Endothelial cell of umbilical vein (primary cell): ENCODE measurements around the gene SLC30A7. TPM values are rescaled to one million over a fixed set of nuclear protein-coding genes. Genes with fewer than 3 reads are reported as not detected.

ENCODE experiments used
- BruUV-seq: library from RNA; stranded (reverse); fragments of 400-500 nt; replicated peaks from 2 replicates; lab custom pipeline; 2021; lab: Mats Ljungman, UMichigan
- CTCF ChIA-PET: fragments of 300-600, 350-600 bp; sonication (Branson Sonifier 250); formaldehyde crosslinking; loops from one replicate; lab custom pipeline; 2021; ENCODE audit warnings: antibody characterized with exemption, inconsistent platforms; lab: Charles Lee
- POLR2A ChIA-PET: fragments of 300-600, 350-600 bp; sonication (Branson Sonifier 250); formaldehyde crosslinking; loops from one replicate; lab custom pipeline; 2021; ENCODE audit warnings: antibody characterized with exemption, inconsistent platforms; lab: Charles Lee
- DNase-seq: peaks from one replicate; pipeline ENCODE4 v3.0.0-alpha.2; 2011; ENCODE audit warnings: low read depth, low spot score
- FAIRE-seq: peaks from 2 replicates; lab custom pipeline; 2011; peaks lifted over from hg19 to GRCh38; lab: Jason Lieb, UNC
- H2AFZ ChIP-seq: 2 replicates; pipeline ENCODE4 v1.6.0; 2012; ENCODE audit warnings: low read depth, low read length, control low read depth, inconsistent platforms
- H3K27ac ChIP-seq: 2 replicates; pipeline ENCODE4 v1.5.1; 2011; ENCODE audit warnings: low read depth, mild to moderate bottlenecking, control low read depth, low read length, moderate library complexity; ENCODE audit not compliant: insufficient read depth
- H3K27me3 ChIP-seq, 2 experiments: 2 replicates each; pipeline versions ENCODE4 v1.6.0 to v1.6.1; 2011; ENCODE audit warnings: low read length in 2 of 2, mixed read lengths in 1 of 2; ENCODE audit not compliant: control insufficient read depth in 2 of 2, insufficient read depth in 2 of 2
- H3K36me3 ChIP-seq, 2 experiments: 2 replicates in 1 of 2; 3 replicates in 1 of 2; pipeline ENCODE4 v1.5.1; 2011; ENCODE audit warnings: low read length in 2 of 2, mild to moderate bottlenecking in 1 of 2, moderate library complexity in 1 of 2; ENCODE audit not compliant: control insufficient read depth in 2 of 2, insufficient read depth in 2 of 2; ENCODE audit errors: extremely low read depth in 1 of 2
- H3K4me1 ChIP-seq: 3 replicates; pipeline ENCODE4 v1.5.1; 2011; ENCODE audit warnings: mild to moderate bottlenecking, low read length; ENCODE audit not compliant: control insufficient read depth, insufficient read depth; ENCODE audit errors: extremely low read depth
- H3K4me2 ChIP-seq: 2 replicates; pipeline ENCODE4 v1.6.1; 2011; ENCODE audit warnings: low read length, control low read depth, mixed read lengths; ENCODE audit not compliant: insufficient read depth
- H3K4me3 ChIP-seq, 3 experiments: fragments of 200-600 bp in 1 of 3; sonication (generic), shearing (Covaris generic) in 1 of 3; replicated peaks in 1 of 3; 2 replicates each; pipeline ENCODE4 v1.5.1; 2011 to 2016; ENCODE audit warnings: control low read depth in 3 of 3, low read length in 3 of 3, mild to moderate bottlenecking in 2 of 3, inconsistent platforms in 1 of 3, low read depth in 1 of 3, moderate library complexity in 1 of 3; ENCODE audit not compliant: insufficient read depth in 1 of 3
- H3K79me2 ChIP-seq: 2 replicates; pipeline ENCODE4 v1.6.0; 2012; ENCODE audit warnings: low read length, inconsistent platforms; ENCODE audit not compliant: control insufficient read depth, insufficient read depth
- H3K9ac ChIP-seq: replicated peaks from 2 replicates; pipeline ENCODE3; 2011; ENCODE audit warnings: low read length, control low read depth; ENCODE audit not compliant: insufficient read depth; ENCODE audit errors: extremely low read depth
- H3K9me1 ChIP-seq: replicated peaks from 3 replicates; pipeline ENCODE4 v1.6.0; 2011; ENCODE audit warnings: mild to moderate bottlenecking, low read length; ENCODE audit not compliant: control insufficient read depth, insufficient read depth; ENCODE audit errors: extremely low read depth
- H3K9me3 ChIP-seq: replicated peaks from 2 replicates; pipeline ENCODE4 v1.5.1; 2012; ENCODE audit warnings: low read length, inconsistent platforms; ENCODE audit not compliant: control insufficient read depth, insufficient read depth
- H4K20me1 ChIP-seq: replicated peaks from 2 replicates; pipeline ENCODE3; 2011; ENCODE audit warnings: mild to moderate bottlenecking, low read length; ENCODE audit not compliant: control insufficient read depth, insufficient read depth; ENCODE audit errors: extremely low read depth
- GATA2 ChIP-seq: IDR thresholded peaks from 2 replicates; pipeline ENCODE4 v1.7.0; 2011; ENCODE audit warnings: low read depth, mild to moderate bottlenecking, moderate library complexity, mixed read lengths, low read length; ENCODE audit not compliant: insufficient read length, insufficient read depth
- dilution Hi-C: fragments of 300-500 bp; cut with MboI; formaldehyde crosslinking; loops from one replicate; pipeline ENCODE4 v1.15.0; 2019; ENCODE audit warnings: low sequenced_read_pairs; ENCODE audit not compliant: extremely low pct_ligation_motif_present
- intact Hi-C: fragments of 100-400 bp; cut with micrococcal nuclease; formaldehyde crosslinking; loops from one replicate; pipeline ENCODE4 v1.10.0; 2022
- polyA plus RNA-seq, 4 experiments: library from polyadenylated mRNA; depleted of rRNA in 3 of 4; stranded (reverse) in 3 of 4; unstranded in 1 of 4; fragments of >200 nt; gene quantifications; 2 replicates each; pipeline versions ENCODE4 v1.2.1 to v1.2.3, GENCODE V29; 2011 to 2012; ENCODE audit warnings: missing spikeins in 1 of 4
- total RNA-seq: library from RNA; stranded (reverse); gene quantifications from 2 replicates; pipeline ENCODE4 v1.2.3, GENCODE V29; 2021

SLC30A7 gene
- total and polyA plus RNA-seq, 2 donors (not counting 3 experiments of a cell fraction or from before 2014, with no cell fraction given), result 9.3 to 38.6 TPM

DNA sequence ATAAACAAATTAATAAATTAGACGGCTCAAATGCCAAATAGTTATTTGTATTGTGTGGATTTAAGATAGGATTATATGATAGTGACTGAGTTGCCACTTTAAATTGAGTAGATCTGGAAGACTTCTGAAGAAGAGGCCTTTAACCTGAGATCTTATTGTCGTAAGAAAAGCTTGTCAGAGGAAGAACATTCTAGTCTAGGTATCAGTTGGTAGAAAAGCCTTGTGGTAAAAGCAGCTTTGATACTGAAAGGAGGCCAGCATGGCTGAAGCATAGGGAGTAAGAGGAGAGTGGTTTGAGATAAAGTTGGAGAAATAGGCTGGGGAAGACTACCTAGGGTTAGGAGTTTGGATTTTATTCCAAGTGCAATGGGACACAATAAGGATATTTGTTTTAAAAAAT, 29.1 kb downstream of the SLC30A7 start:
- H3K4me1 ChIP-seq, result peaks cover 11% of the 10 kb centered on the region
- intact Hi-C loops, result loop anchor here (5.0 kb wide), 3 partner anchors 82 to 512 kb away; partner anchors contain the start of gene DPH5
- BruUV-seq, result no TSS peak
- H3K4me2 ChIP-seq, result no peak overlapping the region
- no peak for FAIRE-seq
- H3K9me1 ChIP-seq, result no peaks in the 10 kb centered on the region
- H3K36me3 ChIP-seq, result peaks cover 0 to 8% of the 10 kb centered on the region in 2 experiments
- CTCF ChIA-PET, result interaction anchor here (6.0 kb wide), 1 partner anchor 362 kb away, joined by 53 read pairs; no protein-coding TSS in a partner anchor
- no peak overlapping the region for H3K27ac ChIP-seq
- dilution Hi-C loops, result loop anchor here (25.0 kb wide), 1 partner anchor 387 kb away; no protein-coding TSS in a partner anchor
- H2AFZ ChIP-seq, result no peak overlapping the region
- H4K20me1 ChIP-seq, result no peaks in the 10 kb centered on the region
- H3K27me3 ChIP-seq, result no peaks in the 10 kb centered on the region
- peaks cover 4% of the 10 kb centered on the region for H3K79me2 ChIP-seq
- DNase-seq, result no peak
- no peak overlapping the region for H3K9ac ChIP-seq
- no peaks in the 10 kb centered on the region for H3K9me3 ChIP-seq
- no peak for TF ChIP-seq GATA2
- POLR2A ChIA-PET, result interaction anchor here (0.5 kb wide), 1 partner anchor 312 kb away, joined by 5 read pairs; the partner anchor contains the start of gene S1PR1
- H3K4me3 ChIP-seq, result no peak overlapping the region

DNA sequence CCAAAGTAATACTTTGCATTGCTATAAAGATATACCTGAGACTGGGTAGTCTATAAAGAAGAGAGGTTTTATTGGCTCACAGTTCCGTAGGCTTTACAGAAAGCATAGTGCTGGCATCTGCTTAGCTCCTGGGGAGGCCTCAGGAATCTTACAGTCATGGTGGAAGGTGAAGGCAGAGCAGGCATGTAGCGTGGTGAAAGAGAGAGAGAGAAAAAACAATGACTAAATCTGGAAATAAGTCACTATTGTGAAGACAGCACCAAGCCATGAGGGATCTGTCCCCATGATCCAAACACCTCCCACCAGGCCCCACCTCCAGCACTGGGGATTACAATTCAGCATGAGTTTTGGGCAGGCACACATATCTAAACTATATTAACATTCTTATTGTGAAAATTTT, 30.4 kb downstream of the SLC30A7 start:
- dilution Hi-C loops, result no loop called here
- BruUV-seq, result no TSS peak
- peaks cover 4% of the 10 kb centered on the region for H3K79me2 ChIP-seq
- H4K20me1 ChIP-seq, result no peaks in the 10 kb centered on the region
- no peak overlapping the region for H2AFZ ChIP-seq
- intact Hi-C loops, result no loop called here
- peaks cover 0 to 8% of the 10 kb centered on the region in 2 experiments for H3K36me3 ChIP-seq
- no peak overlapping the region for H3K9ac ChIP-seq
- no peak for TF ChIP-seq GATA2
- no peak overlapping the region for H3K27ac ChIP-seq
- CTCF ChIA-PET, result interaction anchor here (0.7 to 6.0 kb wide), 2 partner anchors 312 to 361 kb away, joined by 3 to 53 read pairs; no protein-coding TSS in a partner anchor
- DNase-seq (no peak), FAIRE-seq (no peak)
- no peaks in the 10 kb centered on the region for H3K9me3 ChIP-seq
- no peaks in the 10 kb centered on the region for H3K9me1 ChIP-seq
- peaks cover 9% of the 10 kb centered on the region for H3K4me1 ChIP-seq
- no peak overlapping the region for H3K4me2 ChIP-seq
- no peaks in the 10 kb centered on the region for H3K27me3 ChIP-seq
- H3K4me3 ChIP-seq, result no peak overlapping the region
- POLR2A ChIA-PET, result no interaction called here
